WI38 (cell line): ENCODE measurements around the gene SRRT.
"Not testable (repeated sequence)": the region's sequence is repeated elsewhere in the genome, so short reads cannot be mapped to it uniquely, and the experiment has no call there.

Experiments used
- H3K4me3 ChIP-seq: 2 replicates; pipeline ENCODE4 v1.5.1; 2011; ENCODE audit warnings: low read depth, mild to moderate bottlenecking, control low read depth, low read length
- CTCF ChIP-seq: IDR thresholded peaks from 2 replicates; pipeline ENCODE4 v1.5.1; 2012; ENCODE audit warnings: low read depth, mild to moderate bottlenecking, control low read depth, low read length

Gene SRRT

DNA sequence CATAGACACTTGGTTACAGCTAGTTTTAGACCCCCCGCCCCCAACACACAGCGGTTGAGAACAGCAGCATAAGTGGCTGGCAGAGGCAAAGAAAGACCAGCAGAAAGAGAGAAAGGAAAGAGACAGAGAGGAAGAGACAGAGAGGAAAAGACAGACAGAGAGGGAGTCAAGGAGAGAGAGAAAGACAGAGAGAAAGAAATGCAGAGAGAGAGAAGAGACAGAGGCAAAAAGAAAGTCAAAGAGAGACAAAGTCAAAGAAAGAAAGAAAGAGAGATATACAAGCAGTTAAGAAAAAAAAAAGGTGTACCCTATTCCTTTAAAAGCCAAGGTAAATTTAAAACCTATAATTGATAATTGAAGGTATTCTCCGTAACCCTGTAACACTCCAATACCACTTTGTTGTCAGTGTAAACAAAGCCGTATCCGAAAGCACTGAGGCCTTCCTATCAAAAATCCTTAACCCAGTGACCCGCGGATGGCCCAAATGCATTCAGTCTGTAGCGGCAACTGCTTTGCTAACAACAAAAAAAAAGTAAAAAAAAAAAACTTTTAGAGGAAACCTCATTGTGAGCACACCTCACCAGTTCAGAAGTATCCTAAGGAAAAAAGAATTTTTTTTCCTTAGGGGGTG is 34.3 kb upstream of the SRRT start:
- TF ChIP-seq CTCF = no peak
- H3K4me3 ChIP-seq = no peak overlapping the region

DNA sequence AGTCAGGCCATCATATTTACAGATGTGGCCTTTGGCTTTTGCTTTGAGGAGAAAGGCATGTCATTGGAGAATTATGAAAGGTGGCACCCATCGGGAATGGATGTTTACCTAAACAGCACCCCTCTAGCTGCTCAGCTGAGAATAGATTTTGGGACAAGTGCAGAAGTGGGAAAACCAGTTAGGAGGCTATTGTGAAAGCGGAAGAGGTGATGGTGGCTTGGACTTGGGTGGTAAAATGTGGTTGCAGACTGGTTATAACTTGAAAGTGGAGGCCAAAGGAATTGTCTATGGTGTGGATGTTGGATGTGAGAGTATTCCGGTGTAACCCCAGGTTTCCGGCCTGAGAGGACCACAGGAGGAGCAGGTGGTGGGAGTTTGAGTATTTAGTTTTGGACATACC is 27.5 kb upstream of the SRRT start:
- H3K4me3 ChIP-seq = no peak overlapping the region
- TF ChIP-seq CTCF = no peak

GRCh38 chr7:100852048-100852872 is 22.6 kb upstream of the SRRT start, which contains the start of gene SLC12A9:
SLC12A9 (plus strand) TSS chr7:100852713; CDS start chr7:100854198, 1,485 bp downstream.
- peak; percentile 88 for TF ChIP-seq CTCF
- peak within 1 kb of the TSS; percentile 81 for H3K4me3 ChIP-seq

GRCh38 chr7:100854146-100854895 is 20.6 kb upstream of the SRRT start:
- TF ChIP-seq CTCF = no peak

DNA sequence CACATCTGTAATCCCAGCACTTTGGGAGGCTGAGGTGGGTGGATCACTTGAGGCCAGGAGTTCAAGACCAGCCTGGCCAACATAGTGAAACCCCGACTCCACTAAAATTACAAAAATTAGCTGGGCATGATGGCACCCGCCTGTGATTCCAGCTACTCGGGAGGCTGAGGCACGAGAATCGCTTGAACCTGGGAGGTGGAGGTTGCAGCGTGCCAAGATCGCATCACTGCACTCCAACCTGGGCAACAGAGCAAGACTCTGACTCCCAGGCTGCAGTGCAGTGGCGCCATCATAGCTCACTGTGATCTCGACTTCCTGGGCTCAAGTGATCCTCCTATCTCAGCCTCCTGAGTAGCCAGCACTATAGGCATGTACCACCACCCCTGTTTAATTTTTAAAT is 20.0 kb upstream of the SRRT start:
- not testable (repeated sequence) for H3K4me3 ChIP-seq

More at GRCh38 chr7:100854146-100854895, 20.6 kb upstream of the SRRT start:
- no peak overlapping the region for H3K4me3 ChIP-seq

DNA sequence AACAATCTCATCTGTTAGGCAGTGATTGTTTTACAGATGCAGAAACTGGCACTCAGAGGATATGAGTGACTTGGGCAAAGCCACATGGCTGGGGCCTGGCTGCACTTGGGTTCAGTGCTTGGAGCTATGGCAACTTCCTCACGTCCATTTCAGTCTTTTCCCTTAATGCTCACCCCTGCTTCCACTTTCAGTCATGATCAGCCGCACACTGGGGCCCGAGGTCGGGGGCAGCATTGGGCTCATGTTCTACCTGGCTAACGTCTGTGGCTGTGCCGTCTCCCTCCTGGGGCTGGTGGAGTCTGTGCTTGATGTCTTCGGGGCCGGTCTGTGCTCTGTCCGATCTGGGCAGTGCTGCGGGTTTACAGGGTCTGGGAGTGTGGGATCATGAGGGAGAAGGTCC is 19.4 kb upstream of the SRRT start:
- H3K4me3 ChIP-seq = no peak overlapping the region
- TF ChIP-seq CTCF = no peak

GRCh38 chr7:100856871-100857282 is 18.0 kb upstream of the SRRT start:
- H3K4me3 ChIP-seq = no peak overlapping the region
- no peak for TF ChIP-seq CTCF
